WTC11 (cell line): ENCODE results near the gene LMF1. TPM values are rescaled to one million over a fixed set of nuclear protein-coding genes. Genes with fewer than 3 reads are reported as not detected.

ENCODE experiments used
- ATAC-seq: fragments of 200-7000 bp; cut with Tn5 transposase; 2 replicates; pipeline ENCODE4 v1.10.0; 2021; ENCODE audit warnings: mild to moderate bottlenecking, moderate library complexity
- CTCF ChIA-PET: fragments of 300-600 bp; sonication (Branson Sonifier 250); formaldehyde crosslinking; loops from one replicate; lab custom pipeline; 2021; ENCODE audit warnings: antibody characterized with exemption; lab: Charles Lee
- POLR2A ChIA-PET: fragments of 350-600 bp; sonication (Branson Sonifier 250); formaldehyde crosslinking; loops from one replicate; lab custom pipeline; 2021; ENCODE audit warnings: antibody characterized with exemption; lab: Charles Lee
- DNase-seq: peaks from one replicate; pipeline ENCODE4 v3.0.0; 2021; ENCODE audit warnings: low spot score
- H3K27ac Mint-ChIP-seq: 2 replicates; pipeline ENCODE4 v1.8.0; 2021; ENCODE audit warnings: mixed read lengths
- H3K27me3 Mint-ChIP-seq: 2 replicates; pipeline ENCODE4 v1.8.0; 2021; ENCODE audit warnings: low read depth, mild to moderate bottlenecking, moderate library complexity, mixed read lengths
- H3K36me3 Mint-ChIP-seq: 2 replicates; pipeline ENCODE4 v1.8.0; 2021; ENCODE audit warnings: mixed read lengths
- H3K4me1 Mint-ChIP-seq: 2 replicates; pipeline ENCODE4 v1.8.0; 2022; ENCODE audit warnings: mixed read lengths
- H3K4me3 Mint-ChIP-seq: 2 replicates; pipeline ENCODE4 v1.8.0; 2021; ENCODE audit warnings: mild to moderate bottlenecking, moderate library complexity, mixed read lengths
- H3K9me3 Mint-ChIP-seq: 2 replicates; pipeline ENCODE4 v1.8.0; 2021; ENCODE audit warnings: mixed read lengths
- ATF6 ChIP-seq: sonication (generic); formaldehyde crosslinking; IDR thresholded peaks from 2 replicates; pipeline ENCODE4 v1.8.1; 2023; ENCODE audit warnings: mild to moderate bottlenecking, missing genetic modification reagents
- E2F1 ChIP-seq: sonication (generic); formaldehyde crosslinking; IDR thresholded peaks from 2 replicates; pipeline ENCODE4 v1.8.0; 2022; ENCODE audit warnings: mild to moderate bottlenecking, missing genetic modification reagents
- FOXP4 ChIP-seq: sonication (generic); formaldehyde crosslinking; IDR thresholded peaks from 2 replicates; pipeline ENCODE4 v1.8.0; 2022; ENCODE audit warnings: mild to moderate bottlenecking, missing genetic modification reagents
- JUN ChIP-seq: sonication (generic); formaldehyde crosslinking; IDR thresholded peaks from 2 replicates; pipeline ENCODE4 v1.8.0; 2023; ENCODE audit warnings: mild to moderate bottlenecking, missing genetic modification reagents
- OVOL2 ChIP-seq: fragments of 250-450 bp; sonication (Bioruptor Pico); IDR thresholded peaks from 2 replicates; pipeline ENCODE4 v1.9.0; 2021; ENCODE audit warnings: mild to moderate bottlenecking, borderline replicate concordance
- PRDM15 ChIP-seq: sonication (generic); formaldehyde crosslinking; IDR thresholded peaks from 2 replicates; pipeline ENCODE4 v1.8.0; 2022; ENCODE audit warnings: missing genetic modification reagents
- SOX15 ChIP-seq: fragments of 250-450 bp; sonication (Bioruptor Pico); IDR thresholded peaks from 2 replicates; pipeline ENCODE4 v1.9.0; 2021; ENCODE audit warnings: mild to moderate bottlenecking
- TEAD4 ChIP-seq: sonication (generic); formaldehyde crosslinking; IDR thresholded peaks from 2 replicates; pipeline ENCODE4 v1.8.0; 2022; ENCODE audit warnings: mild to moderate bottlenecking, missing genetic modification reagents
- ZNF281 ChIP-seq: sonication (generic); formaldehyde crosslinking; IDR thresholded peaks from 2 replicates; pipeline ENCODE4 v1.8.0; 2023; ENCODE audit warnings: mild to moderate bottlenecking, missing genetic modification reagents
- total RNA-seq: library from RNA; stranded (reverse); gene quantifications from 3 replicates; pipeline ENCODE4 v1.2.3, GENCODE V29; 2021

The LMF1 gene
- total RNA-seq, 1 experiment from 2014 or later, result 10.5 TPM

GRCh38 chr16:893360-893759, 77.4 kb downstream of the LMF1 start:
- TF ChIP-seq OVOL2 (CRISPR knock-in tag) (no peak), E2F1 (no peak), FOXP4 (CRISPR knock-in tag) (no peak), SOX15 (no peak), ATF6 (CRISPR knock-in tag) (no peak)
- CTCF ChIA-PET, result interaction anchor here (2.4 kb wide), 1 partner anchor 164 kb away, joined by 11 read pairs; no protein-coding TSS in a partner anchor
- no peak for ATAC-seq

GRCh38 chr16:892536-893255, 78.1 kb downstream of the LMF1 start:
- peak overlapping the region; percentile 60; the same call in 1 of the 2 replicates for H3K27ac Mint-ChIP-seq
- H3K4me1 Mint-ChIP-seq, result no peaks in the 10 kb centered on the region
- POLR2A ChIA-PET, result no interaction called here
- TF ChIP-seq PRDM15 (CRISPR knock-in tag) (no peak), ZNF281 (CRISPR knock-in tag) (no peak), TEAD4 (CRISPR knock-in tag) (0 out of 2 replicates have a peak, but pooled peaks have one; percentile 15), JUN (0 out of 2 replicates have a peak, but pooled peaks have one; percentile 42)
- CTCF ChIA-PET, result interaction anchor here (2.4 kb wide), 1 partner anchor 165 kb away, joined by 11 read pairs; no protein-coding TSS in a partner anchor
- DNase-seq (peak; percentile 40), ATAC-seq (no peak)
- H3K4me3 Mint-ChIP-seq, result no peak overlapping the region
- H3K9me3 Mint-ChIP-seq, result no peaks in the 10 kb centered on the region
- H3K27me3 Mint-ChIP-seq, result no peaks in the 10 kb centered on the region
- H3K36me3 Mint-ChIP-seq, result no peaks in the 10 kb centered on the region

More at GRCh38 chr16:893360-893759, 77.4 kb downstream of the LMF1 start:
- no peak for DNase-seq
- no peaks in the 10 kb centered on the region for H3K27me3 Mint-ChIP-seq
- H3K4me1 Mint-ChIP-seq, result no peaks in the 10 kb centered on the region
- no peaks in the 10 kb centered on the region for H3K9me3 Mint-ChIP-seq
- no peak overlapping the region for H3K4me3 Mint-ChIP-seq
- H3K36me3 Mint-ChIP-seq, result no peaks in the 10 kb centered on the region
- POLR2A ChIA-PET, result no interaction called here
- no peak overlapping the region; the same call in 1 of the 2 replicates for H3K27ac Mint-ChIP-seq
